Cardiac muscle cell (in vitro differentiated cells and primary cell): ENCODE measurements around the gene NEDD9. TPM values are rescaled to one million over a fixed set of nuclear protein-coding genes. Genes with fewer than 3 reads are reported as not detected.

Experiments
- DNase-seq, 2 donors: peaks; one replicate each; pipeline versions ENCODE4 v3.0.0 to v3.0.0-alpha.2; 2010 to 2017; ENCODE audit warnings: low read depth in 1 of 2, low spot score in 1 of 2
- H3K27ac ChIP-seq: fragments of 200-600 bp; sonication (generic); 2 replicates; pipeline ENCODE4 v1.5.1; 2016
- H3K27me3 ChIP-seq: fragments of 200-600 bp; sonication (generic); 2 replicates; pipeline ENCODE4 v1.6.0; 2016; ENCODE audit warnings: control low read depth
- H3K36me3 ChIP-seq: fragments of 200-600 bp; sonication (generic); 2 replicates; pipeline ENCODE4 v1.5.1; 2016; ENCODE audit warnings: control low read depth
- H3K4me1 ChIP-seq: fragments of 200-600 bp; sonication (generic); 2 replicates; pipeline ENCODE4 v1.8.1; 2017; ENCODE audit warnings: low read depth, mild to moderate bottlenecking, mixed run types
- H3K4me3 ChIP-seq: fragments of 200-600 bp; sonication (generic); 2 replicates; pipeline ENCODE4 v1.5.1; 2016; ENCODE audit warnings: mild to moderate bottlenecking
- H3K9me3 ChIP-seq: fragments of 200-600 bp; sonication (generic); 2 replicates; pipeline ENCODE4 v1.5.1; 2017; ENCODE audit warnings: low read depth, mild to moderate bottlenecking, control low read depth
- CTCF ChIP-seq: IDR thresholded peaks from 2 replicates; pipeline ENCODE4 v1.5.1; 2012; ENCODE audit warnings: low read depth, mild to moderate bottlenecking, low read length
- polyA plus RNA-seq: library from polyadenylated mRNA; unstranded; fragments of >200 nt; fragmentation: Nextera tagmentation; extraction: Ambion mirVana; gene quantifications from 2 replicates; pipeline ENCODE4 v1.2.1, GENCODE V29; 2016
- total RNA-seq: library from RNA; depleted of rRNA; stranded (reverse); fragments of >200 nt; gene quantifications from 2 replicates; pipeline ENCODE4 v1.2.3, GENCODE V29; 2016

Gene NEDD9
- total and polyA plus RNA-seq, 2 experiments from 2014 or later = 12.6 to 26.8 TPM

DNA sequence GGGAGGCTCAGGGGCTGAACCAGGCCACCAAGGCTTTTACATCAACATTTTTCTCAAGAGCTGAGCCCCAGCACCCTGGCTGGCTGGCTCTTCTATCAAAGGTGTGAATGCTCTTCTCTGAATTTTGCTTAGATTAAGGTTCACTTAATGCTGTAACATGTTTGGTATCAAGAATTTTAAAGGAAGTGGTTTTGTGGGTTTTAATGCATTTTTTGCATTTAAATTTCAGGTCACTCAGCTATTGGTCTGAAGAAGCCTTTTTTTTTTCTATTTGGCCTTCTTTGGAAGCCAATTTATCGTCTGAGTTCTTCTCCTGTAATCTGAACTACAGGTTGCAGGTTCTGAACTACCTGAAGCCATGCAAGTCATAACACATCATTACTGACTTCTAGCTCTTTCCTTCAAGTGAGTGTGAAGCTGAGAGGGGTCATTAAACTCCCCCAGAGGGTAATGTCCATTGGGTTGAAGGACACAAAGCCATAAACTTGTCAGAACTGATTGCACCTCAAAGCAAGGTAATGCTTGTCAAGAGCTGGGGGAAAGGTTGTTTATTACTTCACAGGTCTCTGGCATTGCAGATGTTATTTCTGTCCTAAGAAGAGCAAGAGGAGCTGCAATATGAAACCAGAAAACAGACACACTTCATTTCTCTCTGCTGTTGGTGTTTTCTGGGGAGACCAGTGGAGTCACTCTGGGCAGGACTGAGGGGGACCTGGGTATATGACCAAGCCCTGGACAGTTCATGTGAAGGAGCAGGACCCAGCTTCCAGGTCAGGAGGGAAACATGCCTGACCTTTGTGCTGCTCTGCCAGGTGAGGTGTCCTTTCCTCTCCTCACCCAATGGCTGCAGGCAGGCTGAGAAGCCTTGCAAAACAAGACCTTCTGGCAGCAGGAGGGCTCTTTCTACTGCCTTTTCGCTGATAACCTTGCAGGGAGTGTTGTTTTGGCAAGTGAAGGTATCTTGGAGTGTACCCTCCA, 26.1 kb upstream of the NEDD9 start:
- DNase-seq = no peak
- TF ChIP-seq CTCF = no peak
- H3K4me3 ChIP-seq = no peak overlapping the region
- no peak overlapping the region for H3K27ac ChIP-seq
- H3K4me1 ChIP-seq = peaks cover 22% of the 10 kb centered on the region
- no peaks in the 10 kb centered on the region for H3K9me3 ChIP-seq
- no peaks in the 10 kb centered on the region for H3K27me3 ChIP-seq
- H3K36me3 ChIP-seq = no peaks in the 10 kb centered on the region

DNA sequence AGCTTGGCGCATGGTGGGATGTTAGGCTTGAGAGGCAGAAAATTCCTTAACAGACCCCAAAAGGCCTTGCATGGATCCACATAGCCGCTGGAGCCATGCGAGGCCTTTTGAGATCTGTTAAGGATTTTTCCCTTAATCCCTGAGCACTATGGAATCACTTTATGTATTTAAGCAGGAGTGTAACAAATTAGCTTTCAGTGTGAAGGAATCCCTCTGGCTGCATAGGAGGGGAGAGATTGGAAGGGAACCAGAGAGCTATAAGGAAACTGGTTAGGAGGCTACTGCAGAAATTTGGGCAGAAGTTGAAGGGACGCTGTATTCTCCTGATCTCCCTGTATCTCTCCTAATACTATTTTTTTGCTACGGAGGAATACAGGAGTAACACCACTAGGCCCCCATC, 23.1 kb upstream of the NEDD9 start:
- DNase-seq = no peak
- Histone ChIP-seq H3K4me3 (no peak overlapping the region), H3K27me3 (no peaks in the 10 kb centered on the region), H3K27ac (no peak overlapping the region), H3K4me1 (peaks cover 21% of the 10 kb centered on the region), H3K36me3 (no peaks in the 10 kb centered on the region), H3K9me3 (no peaks in the 10 kb centered on the region)
- TF ChIP-seq CTCF = no peak

DNA sequence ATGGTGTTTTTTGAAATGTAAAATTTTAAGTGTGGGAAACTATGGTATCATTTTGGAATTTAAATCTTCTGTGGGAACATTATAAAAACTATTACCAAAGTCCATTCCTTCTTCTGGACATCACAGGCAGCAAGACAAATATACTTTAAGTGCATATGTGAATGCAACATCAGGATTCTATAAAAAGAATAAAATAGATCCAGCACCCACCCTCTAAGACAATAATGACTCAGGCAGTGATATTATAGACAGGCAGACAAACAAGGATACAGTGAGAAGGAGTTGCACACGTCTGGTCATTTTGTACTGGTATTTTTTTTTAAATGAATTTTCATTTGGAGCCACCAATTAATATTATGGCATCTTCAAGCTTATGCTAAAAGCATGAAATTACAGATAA, 21.1 kb upstream of the NEDD9 start:
- no peak for DNase-seq
- Histone ChIP-seq H3K4me1 (peaks cover 16% of the 10 kb centered on the region), H3K36me3 (no peaks in the 10 kb centered on the region), H3K4me3 (no peak overlapping the region), H3K27ac (no peak overlapping the region), H3K27me3 (no peaks in the 10 kb centered on the region), H3K9me3 (no peaks in the 10 kb centered on the region)
- TF ChIP-seq CTCF = no peak

DNA sequence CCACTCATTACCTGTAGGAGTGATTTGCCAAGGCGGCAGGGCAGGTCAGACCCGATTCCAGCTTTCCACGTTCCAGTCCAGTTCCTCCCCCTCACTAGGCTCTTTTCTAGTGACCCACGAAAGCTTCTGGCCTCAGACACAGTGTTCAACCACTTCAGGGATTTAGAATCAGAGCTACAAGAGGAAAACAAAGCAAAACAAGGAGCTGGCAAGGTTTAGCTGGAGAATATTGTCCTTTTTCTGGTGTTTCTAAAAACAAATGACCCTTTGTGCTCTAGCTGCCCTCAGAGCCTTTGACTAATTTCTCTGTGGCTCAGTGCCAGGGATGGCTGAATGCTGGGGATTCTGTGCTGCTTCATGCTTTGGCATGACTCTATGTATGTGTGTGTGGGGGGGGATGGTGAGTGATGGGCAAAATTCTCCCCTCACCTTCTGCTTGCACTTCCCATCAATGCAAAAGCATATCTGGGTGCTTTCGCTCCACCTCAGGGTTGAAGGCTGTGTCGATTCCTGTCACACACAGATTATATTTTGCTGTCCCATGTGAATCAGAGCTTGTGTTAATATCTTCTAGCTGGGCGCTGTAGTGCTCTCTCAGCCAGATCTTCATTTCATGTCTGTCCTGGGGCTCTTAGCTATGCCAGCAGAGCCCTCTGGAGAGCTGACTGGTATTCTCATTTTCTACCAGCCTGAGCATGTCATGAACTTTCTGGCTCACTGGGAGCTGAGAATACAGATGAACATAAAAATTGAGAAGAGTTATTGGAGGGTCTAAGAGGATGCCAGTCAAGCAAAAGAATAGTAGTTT, 19.3 kb upstream of the NEDD9 start:
- no peaks in the 10 kb centered on the region for H3K36me3 ChIP-seq
- peak in 1 of 2 donors; percentile 87 for DNase-seq
- H3K9me3 ChIP-seq = no peaks in the 10 kb centered on the region
- H3K4me3 ChIP-seq = no peak overlapping the region
- H3K27ac ChIP-seq = no peak overlapping the region
- H3K27me3 ChIP-seq = no peaks in the 10 kb centered on the region
- no peak for TF ChIP-seq CTCF
- H3K4me1 ChIP-seq = peaks cover 12% of the 10 kb centered on the region

GRCh38 chr6:11250108-11250507, 17.6 kb upstream of the NEDD9 start:
- no peaks in the 10 kb centered on the region for H3K9me3 ChIP-seq
- no peak overlapping the region for H3K27ac ChIP-seq

More at GRCh38 chr6:11250108-11250507, 17.6 kb upstream of the NEDD9 start:
- no peak for TF ChIP-seq CTCF
- Histone ChIP-seq H3K4me3 (no peak overlapping the region), H3K27me3 (no peaks in the 10 kb centered on the region), H3K4me1 (peaks cover 12% of the 10 kb centered on the region), H3K36me3 (no peaks in the 10 kb centered on the region)
- no peak for DNase-seq
